HL-60 (cell line): ENCODE measurements around the gene NR2F1.

Source experiments
- POLR2AphosphoS5 ChIP-seq: IDR thresholded peaks from 2 replicates; pipeline ENCODE4 v1.6.1; 2012; ENCODE audit warnings: low read depth
- TF ChIP-seq, protein P1 (sequence below): IDR thresholded peaks from one replicate; pipeline ENCODE4 v1.5.1; 2011; ENCODE audit warnings: low read length, control low read depth, inconsistent platforms; ENCODE audit not compliant: insufficient read depth
- TF ChIP-seq, protein P2 (sequence below): IDR thresholded peaks from 2 replicates; pipeline ENCODE4 v1.6.1; 2012; ENCODE audit warnings: low read depth; ENCODE audit not compliant: insufficient replicate concordance

DNA sequence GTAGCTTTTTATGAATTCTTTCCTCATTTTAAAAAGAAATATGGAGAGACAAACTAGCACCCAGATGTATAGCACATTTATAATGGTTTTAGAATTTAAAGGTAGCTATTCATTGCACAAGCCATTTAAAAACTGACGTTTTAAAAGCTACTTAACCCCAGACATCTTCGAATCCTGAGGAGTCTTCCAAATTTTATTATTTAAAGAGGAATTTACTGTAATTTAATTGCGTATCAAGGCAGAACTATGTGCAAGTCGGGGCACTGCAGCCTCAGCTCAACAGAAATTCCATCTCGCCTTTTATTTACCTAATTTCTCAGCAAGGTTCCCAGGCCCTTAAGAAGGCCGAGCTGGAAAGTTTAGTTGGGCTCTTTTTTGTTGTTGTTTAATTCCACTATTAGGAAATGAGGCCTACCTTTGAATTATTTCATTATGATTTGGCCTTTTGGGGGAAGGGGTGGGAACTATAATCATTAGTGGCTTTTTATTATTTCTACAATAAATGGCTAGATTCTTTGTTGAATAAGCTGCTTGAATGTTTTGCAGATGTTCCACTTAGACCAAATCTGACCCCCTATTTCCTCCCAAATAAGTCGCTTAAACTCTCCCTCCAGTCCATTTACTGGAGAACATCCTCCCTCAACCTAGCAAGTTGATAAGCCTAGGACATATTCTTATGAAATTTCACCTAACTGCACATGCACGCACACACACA, 20.2 kb downstream of the NR2F1 start:
- TF ChIP-seq, protein P1, sequence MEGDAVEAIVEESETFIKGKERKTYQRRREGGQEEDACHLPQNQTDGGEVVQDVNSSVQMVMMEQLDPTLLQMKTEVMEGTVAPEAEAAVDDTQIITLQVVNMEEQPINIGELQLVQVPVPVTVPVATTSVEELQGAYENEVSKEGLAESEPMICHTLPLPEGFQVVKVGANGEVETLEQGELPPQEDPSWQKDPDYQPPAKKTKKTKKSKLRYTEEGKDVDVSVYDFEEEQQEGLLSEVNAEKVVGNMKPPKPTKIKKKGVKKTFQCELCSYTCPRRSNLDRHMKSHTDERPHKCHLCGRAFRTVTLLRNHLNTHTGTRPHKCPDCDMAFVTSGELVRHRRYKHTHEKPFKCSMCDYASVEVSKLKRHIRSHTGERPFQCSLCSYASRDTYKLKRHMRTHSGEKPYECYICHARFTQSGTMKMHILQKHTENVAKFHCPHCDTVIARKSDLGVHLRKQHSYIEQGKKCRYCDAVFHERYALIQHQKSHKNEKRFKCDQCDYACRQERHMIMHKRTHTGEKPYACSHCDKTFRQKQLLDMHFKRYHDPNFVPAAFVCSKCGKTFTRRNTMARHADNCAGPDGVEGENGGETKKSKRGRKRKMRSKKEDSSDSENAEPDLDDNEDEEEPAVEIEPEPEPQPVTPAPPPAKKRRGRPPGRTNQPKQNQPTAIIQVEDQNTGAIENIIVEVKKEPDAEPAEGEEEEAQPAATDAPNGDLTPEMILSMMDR: no peak
- TF ChIP-seq, protein P2, sequence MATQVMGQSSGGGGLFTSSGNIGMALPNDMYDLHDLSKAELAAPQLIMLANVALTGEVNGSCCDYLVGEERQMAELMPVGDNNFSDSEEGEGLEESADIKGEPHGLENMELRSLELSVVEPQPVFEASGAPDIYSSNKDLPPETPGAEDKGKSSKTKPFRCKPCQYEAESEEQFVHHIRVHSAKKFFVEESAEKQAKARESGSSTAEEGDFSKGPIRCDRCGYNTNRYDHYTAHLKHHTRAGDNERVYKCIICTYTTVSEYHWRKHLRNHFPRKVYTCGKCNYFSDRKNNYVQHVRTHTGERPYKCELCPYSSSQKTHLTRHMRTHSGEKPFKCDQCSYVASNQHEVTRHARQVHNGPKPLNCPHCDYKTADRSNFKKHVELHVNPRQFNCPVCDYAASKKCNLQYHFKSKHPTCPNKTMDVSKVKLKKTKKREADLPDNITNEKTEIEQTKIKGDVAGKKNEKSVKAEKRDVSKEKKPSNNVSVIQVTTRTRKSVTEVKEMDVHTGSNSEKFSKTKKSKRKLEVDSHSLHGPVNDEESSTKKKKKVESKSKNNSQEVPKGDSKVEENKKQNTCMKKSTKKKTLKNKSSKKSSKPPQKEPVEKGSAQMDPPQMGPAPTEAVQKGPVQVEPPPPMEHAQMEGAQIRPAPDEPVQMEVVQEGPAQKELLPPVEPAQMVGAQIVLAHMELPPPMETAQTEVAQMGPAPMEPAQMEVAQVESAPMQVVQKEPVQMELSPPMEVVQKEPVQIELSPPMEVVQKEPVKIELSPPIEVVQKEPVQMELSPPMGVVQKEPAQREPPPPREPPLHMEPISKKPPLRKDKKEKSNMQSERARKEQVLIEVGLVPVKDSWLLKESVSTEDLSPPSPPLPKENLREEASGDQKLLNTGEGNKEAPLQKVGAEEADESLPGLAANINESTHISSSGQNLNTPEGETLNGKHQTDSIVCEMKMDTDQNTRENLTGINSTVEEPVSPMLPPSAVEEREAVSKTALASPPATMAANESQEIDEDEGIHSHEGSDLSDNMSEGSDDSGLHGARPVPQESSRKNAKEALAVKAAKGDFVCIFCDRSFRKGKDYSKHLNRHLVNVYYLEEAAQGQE: no peak
- no peak for TF ChIP-seq POLR2AphosphoS5
